Sigmoid colon (tissue), 7 donors: ENCODE measurements around the gene TCERG1L. TPM values are rescaled to one million over a fixed set of nuclear protein-coding genes. Genes with fewer than 3 reads are reported as not detected.
A peak's percentile ranks its signal among the peaks of the same experiment; 100 is the strongest.

Experiments used
- DNase-seq: peaks from one replicate; pipeline ENCODE4 v3.0.0-alpha.2; 2019
- H3K27ac ChIP-seq, 4 donors: fragments of 200-600 bp; sonication (generic); one replicate each; pipeline ENCODE4 v1.5.1; 2016 to 2019; ENCODE audit warnings: mild to moderate bottlenecking in 1 of 4
- H3K27me3 ChIP-seq, 3 donors: fragments of 200-600 bp; sonication (generic); one replicate each; pipeline ENCODE4 v1.5.1; 2019; ENCODE audit warnings: mild to moderate bottlenecking in 1 of 3
- H3K36me3 ChIP-seq, 4 donors: fragments of 200-600 bp; sonication (generic); one replicate each; pipeline ENCODE4 v1.5.1; 2016 to 2019
- H3K4me1 ChIP-seq, 4 donors: fragments of 200-600 bp; sonication (generic); one replicate each; pipeline ENCODE4 v1.5.1; 2017 to 2019
- H3K4me3 ChIP-seq, 4 donors: fragments of 200-600 bp; sonication (generic); one replicate each; pipeline ENCODE4 v1.5.1; 2017 to 2019; ENCODE audit warnings: mild to moderate bottlenecking in 2 of 4, moderate library complexity in 1 of 4
- H3K9me3 ChIP-seq, 4 donors: fragments of 200-600 bp in 3 of 4; sonication (generic) in 3 of 4; one replicate each; pipeline versions ENCODE4 v1.5.1 to v1.6.1; 2013 to 2019
- EP300 ChIP-seq, 4 donors: sonication (generic); formaldehyde crosslinking; IDR thresholded peaks; one replicate each; pipeline ENCODE4 v1.6.1; 2017; ENCODE audit warnings: antibody characterized with exemption in 4 of 4
- POLR2A ChIP-seq, 2 donors: fragments of 450-650 bp; IDR thresholded peaks; one replicate each; pipeline ENCODE4 v1.6.1; 2016; ENCODE audit warnings: antibody characterized with exemption in 2 of 2, mild to moderate bottlenecking in 2 of 2, moderate library complexity in 2 of 2
- POLR2AphosphoS5 ChIP-seq, 4 donors: sonication (generic); formaldehyde crosslinking; IDR thresholded peaks; one replicate each; pipeline ENCODE4 v1.6.1; 2017; ENCODE audit warnings: antibody characterized with exemption in 4 of 4
- WGBS, 2 donors: extraction: QIAGEN DNeasy Blood & Tissue Kit; methylation state at CpG; one replicate each; pipeline ENCODE4 v1.1.7; 2013; 5-methylcytosine and 5-hydroxymethylcytosine counted together
- intact Hi-C: fragments of 100-400 bp; cut with DNase I; formaldehyde crosslinking; loops from one replicate; pipeline ENCODE4 v1.15.1; 2023
- polyA plus RNA-seq, 3 donors: library from polyadenylated mRNA; stranded (reverse); fragments of 200-250 nt; gene quantifications; one replicate each; pipeline ENCODE4 v1.2.3, GENCODE V29; 2013
- total RNA-seq, 4 donors: library from RNA; depleted of rRNA; stranded (reverse); fragments of >200 nt; gene quantifications; one replicate each; pipeline ENCODE4 v1.1.0, GENCODE V29; 2016
- TF ChIP-seq, protein P1 (sequence below), 4 experiments: fragments of 450-650 bp in 3 of 4; fragments of 200-600 bp in 1 of 4; IDR thresholded peaks; one replicate each; pipeline ENCODE4 v1.5.1; 2016 to 2019; ENCODE audit warnings: antibody characterized with exemption in 4 of 4, mild to moderate bottlenecking in 3 of 4, moderate library complexity in 2 of 4
- donor health status: healthy with polysubstance abuse.
- donor health status: Bipolar disorder and iron deficiency.
- donor health status: healthy.

The TCERG1L gene
- total and polyA plus RNA-seq, 7 donors, result under 0.01 to 0.55 (median 0.10) TPM; not detected in 4

- no peak for DNase-seq
- H3K36me3 ChIP-seq, result no peaks in the 10 kb centered on the region
- intact Hi-C loops, result no loop called here
- H3K27me3 ChIP-seq, result no peaks in the 10 kb centered on the region
- no peak overlapping the region for H3K4me3 ChIP-seq
- H3K27ac ChIP-seq, result no peak overlapping the region
- H3K9me3 ChIP-seq, result no peaks in the 10 kb centered on the region
- TF ChIP-seq POLR2A (IDR thresholded peaks at IDR 0.05) (no peak), EP300 (IDR thresholded peaks at IDR 0.05) (no peak), POLR2AphosphoS5 (IDR thresholded peaks at IDR 0.05) (no peak)
- TF ChIP-seq, protein P1, sequence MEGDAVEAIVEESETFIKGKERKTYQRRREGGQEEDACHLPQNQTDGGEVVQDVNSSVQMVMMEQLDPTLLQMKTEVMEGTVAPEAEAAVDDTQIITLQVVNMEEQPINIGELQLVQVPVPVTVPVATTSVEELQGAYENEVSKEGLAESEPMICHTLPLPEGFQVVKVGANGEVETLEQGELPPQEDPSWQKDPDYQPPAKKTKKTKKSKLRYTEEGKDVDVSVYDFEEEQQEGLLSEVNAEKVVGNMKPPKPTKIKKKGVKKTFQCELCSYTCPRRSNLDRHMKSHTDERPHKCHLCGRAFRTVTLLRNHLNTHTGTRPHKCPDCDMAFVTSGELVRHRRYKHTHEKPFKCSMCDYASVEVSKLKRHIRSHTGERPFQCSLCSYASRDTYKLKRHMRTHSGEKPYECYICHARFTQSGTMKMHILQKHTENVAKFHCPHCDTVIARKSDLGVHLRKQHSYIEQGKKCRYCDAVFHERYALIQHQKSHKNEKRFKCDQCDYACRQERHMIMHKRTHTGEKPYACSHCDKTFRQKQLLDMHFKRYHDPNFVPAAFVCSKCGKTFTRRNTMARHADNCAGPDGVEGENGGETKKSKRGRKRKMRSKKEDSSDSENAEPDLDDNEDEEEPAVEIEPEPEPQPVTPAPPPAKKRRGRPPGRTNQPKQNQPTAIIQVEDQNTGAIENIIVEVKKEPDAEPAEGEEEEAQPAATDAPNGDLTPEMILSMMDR (IDR thresholded peaks at IDR 0.05), result no peak
- no peaks in the 10 kb centered on the region for H3K4me1 ChIP-seq
- 86% methylated on average over 22 of the region's 22 CpGs for WGBS, 2 donors
Measured at GRCh38 chr10:131203456-131204357, 107.8 kb downstream of the TCERG1L start.

DNA sequence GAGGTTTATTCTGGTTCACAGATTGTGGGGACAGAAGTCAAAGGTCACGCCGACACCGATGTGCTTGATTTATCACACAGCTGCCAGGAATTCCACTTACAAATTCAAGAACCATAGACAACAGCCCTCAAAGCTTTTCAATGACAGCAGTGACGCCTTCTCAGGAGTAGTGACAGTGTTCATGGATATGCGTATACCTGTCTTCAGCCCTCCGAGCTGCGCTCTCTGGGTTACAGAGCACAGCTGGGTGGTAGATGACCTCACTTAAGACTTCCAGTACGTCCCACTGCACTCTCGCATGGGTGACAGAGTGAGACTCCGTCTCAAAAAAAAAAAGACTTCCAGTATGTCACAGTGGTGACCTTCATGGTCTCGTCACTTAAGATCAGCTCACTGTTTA lies 108.5 kb downstream of the TCERG1L start:
- 80 to 89% methylated on average over 11 of the region's 11 CpGs for WGBS, 2 donors
- Histone ChIP-seq H3K36me3 (no peaks in the 10 kb centered on the region), H3K27ac (no peak overlapping the region), H3K27me3 (no peaks in the 10 kb centered on the region), H3K4me1 (no peaks in the 10 kb centered on the region), H3K4me3 (no peak overlapping the region), H3K9me3 (no peaks in the 10 kb centered on the region)
- TF ChIP-seq POLR2A (IDR thresholded peaks at IDR 0.05) (no peak), POLR2AphosphoS5 (IDR thresholded peaks at IDR 0.05) (no peak), EP300 (IDR thresholded peaks at IDR 0.05) (no peak)
- TF ChIP-seq, protein P1 (IDR thresholded peaks at IDR 0.05), result no peak
- intact Hi-C loops, result no loop called here
- no peak for DNase-seq

DNA sequence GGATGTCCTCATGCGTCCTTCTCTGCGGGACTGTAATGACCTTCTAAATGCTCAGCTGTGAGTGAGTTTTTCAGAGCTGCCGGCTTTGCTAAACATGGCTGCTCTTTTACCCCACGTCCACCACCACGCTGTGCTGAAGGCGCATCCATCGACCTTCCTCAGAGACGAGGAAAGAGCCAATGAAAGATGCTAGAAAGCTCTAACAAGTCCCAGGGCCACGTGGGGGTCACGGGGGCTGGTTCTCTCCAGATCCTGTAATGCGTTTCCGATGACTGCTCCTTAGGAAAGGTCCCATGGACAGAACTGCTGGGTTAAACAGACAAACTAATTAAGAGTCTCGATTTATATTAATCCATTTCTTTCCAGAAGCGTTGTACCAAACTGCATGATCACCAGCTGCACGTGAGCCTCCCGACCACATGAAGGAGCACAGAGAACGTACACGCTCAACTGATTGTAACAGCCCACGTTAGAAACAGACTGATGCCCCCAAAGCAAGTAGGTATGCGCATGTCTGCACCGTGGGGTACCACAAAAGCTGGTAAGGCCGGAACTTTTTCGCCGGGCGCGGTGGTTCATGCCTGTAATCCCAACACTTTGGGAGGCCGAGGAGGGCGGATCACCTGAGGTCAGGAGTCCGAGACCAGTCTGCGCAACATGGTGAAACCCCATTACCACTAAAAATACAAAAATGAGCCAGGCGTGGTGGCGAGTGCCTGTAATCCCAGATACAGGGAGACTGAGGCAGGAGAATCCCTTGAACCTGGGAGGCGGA lies 109.6 kb downstream of the TCERG1L start:
- Histone ChIP-seq H3K27ac (no peak overlapping the region), H3K27me3 (no peaks in the 10 kb centered on the region), H3K4me1 (no peaks in the 10 kb centered on the region), H3K9me3 (no peaks in the 10 kb centered on the region), H3K36me3 (no peaks in the 10 kb centered on the region), H3K4me3 (no peak overlapping the region)
- 92 to 94% methylated on average over 33 of the region's 33 CpGs for WGBS, 2 donors
- TF ChIP-seq EP300 (IDR thresholded peaks at IDR 0.05) (no peak), POLR2A (IDR thresholded peaks at IDR 0.05) (no peak), POLR2AphosphoS5 (IDR thresholded peaks at IDR 0.05) (no peak)
- TF ChIP-seq, protein P1 (IDR thresholded peaks at IDR 0.05), result no peak
- DNase-seq, result peak; percentile 40
- intact Hi-C loops, result no loop called here

- Histone ChIP-seq H3K36me3 (no peaks in the 10 kb centered on the region), H3K4me1 (no peaks in the 10 kb centered on the region), H3K9me3 (no peaks in the 10 kb centered on the region), H3K27ac (no peak overlapping the region), H3K27me3 (no peaks in the 10 kb centered on the region), H3K4me3 (no peak overlapping the region)
- peak; percentile 40 for DNase-seq
- 83 to 88% methylated on average over 21 of the region's 21 CpGs for WGBS, 2 donors
- TF ChIP-seq, protein P1 (IDR thresholded peaks at IDR 0.05), result no peak
- TF ChIP-seq POLR2A (IDR thresholded peaks at IDR 0.05) (no peak), EP300 (IDR thresholded peaks at IDR 0.05) (no peak), POLR2AphosphoS5 (IDR thresholded peaks at IDR 0.05) (no peak)
- intact Hi-C loops, result no loop called here
Measured at GRCh38 chr10:131200856-131201470, 110.6 kb downstream of the TCERG1L start.
